ENCODE data around the gene C4orf54.

Gene C4orf54

DNA sequence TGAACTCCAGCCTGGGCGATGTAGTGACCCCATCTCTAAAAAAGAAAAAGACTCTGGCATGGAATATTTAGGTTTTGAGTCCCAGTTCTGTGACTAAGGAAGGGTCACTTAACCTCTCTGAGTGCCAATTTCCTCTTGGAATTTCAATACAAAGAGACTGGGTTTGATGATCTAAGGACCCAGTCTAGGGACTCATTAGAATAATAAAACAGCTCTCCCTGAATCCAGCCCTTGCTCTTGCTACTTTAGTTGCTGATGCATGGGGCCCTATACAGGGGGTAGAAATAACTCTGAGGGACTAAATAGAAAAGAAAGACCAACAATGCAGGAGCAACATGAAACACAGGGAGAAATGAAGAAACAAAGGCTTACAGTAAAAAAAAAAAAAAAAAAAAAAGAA is 12.6 kb downstream of the C4orf54 start:
- no peaks in the 10 kb centered on the region for H3K4me1 ChIP-seq (ENCODE audit: control insufficient read depth, low read length)
- H3K9me3 ChIP-seq (ENCODE audit: control insufficient read depth, insufficient read depth, low read length) = no peaks in the 10 kb centered on the region
- H3K27ac ChIP-seq (ENCODE audit: low read depth, low read length) = no peak overlapping the region
- TF ChIP-seq CTCF (IDR thresholded peaks at IDR 0.05; ENCODE audit: low read depth, low read length, poor library complexity, severe bottlenecking) (no peak), EZH2phosphoT487 (IDR thresholded peaks at IDR 0.05; ENCODE audit: borderline replicate concordance, low read length) (no peak)
- no peak overlapping the region for H3K4me2 ChIP-seq (ENCODE audit: low read length)
- H3K9me2 ChIP-seq (replicated peaks; ENCODE audit: control insufficient read depth, low read length) = no peaks in the 10 kb centered on the region
- no peaks in the 10 kb centered on the region for H3F3A ChIP-seq (ENCODE audit: control insufficient read depth, insufficient read depth)
- H3K27me3 ChIP-seq (ENCODE audit: control insufficient read depth, low read length) = 0 out of 2 replicates have a peak, but pooled peaks cover 2% of the 10 kb centered on the region
- H3K4me3 ChIP-seq (ENCODE audit: low read length) = no peak overlapping the region
- H3K36me3 ChIP-seq (ENCODE audit: control insufficient read depth, low read length) = no peaks in the 10 kb centered on the region
- H3K79me2 ChIP-seq (ENCODE audit: control insufficient read depth, low read length) = no peaks in the 10 kb centered on the region
- no peaks in the 10 kb centered on the region for H4K20me1 ChIP-seq (ENCODE audit: control insufficient read depth, insufficient read depth, low read depth, low read length)

- no peaks in the 10 kb centered on the region for H4K20me1 ChIP-seq (ENCODE audit: control insufficient read depth, insufficient read depth, low read depth, low read length)
- H3K9me3 ChIP-seq (ENCODE audit: control insufficient read depth, insufficient read depth, low read length) = no peaks in the 10 kb centered on the region
- no peaks in the 10 kb centered on the region for H3K36me3 ChIP-seq (ENCODE audit: control insufficient read depth, low read length)
- no peak for TF ChIP-seq EZH2phosphoT487 (IDR thresholded peaks at IDR 0.05; ENCODE audit: borderline replicate concordance, low read length)
- no peak for TF ChIP-seq CTCF (IDR thresholded peaks at IDR 0.05; ENCODE audit: low read depth, low read length, poor library complexity, severe bottlenecking)
- H3K79me2 ChIP-seq (ENCODE audit: control insufficient read depth, low read length) = no peaks in the 10 kb centered on the region
- H3K4me3 ChIP-seq (ENCODE audit: low read length) = no peak overlapping the region
- H3K4me1 ChIP-seq (ENCODE audit: control insufficient read depth, low read length) = no peaks in the 10 kb centered on the region
- no peak overlapping the region for H3K4me2 ChIP-seq (ENCODE audit: low read length)
- H3K27ac ChIP-seq (ENCODE audit: low read depth, low read length) = no peak overlapping the region
- H3F3A ChIP-seq (ENCODE audit: control insufficient read depth, insufficient read depth) = no peaks in the 10 kb centered on the region
- 0 out of 2 replicates have a peak, but pooled peaks cover 2% of the 10 kb centered on the region for H3K27me3 ChIP-seq (ENCODE audit: control insufficient read depth, low read length)
- no peaks in the 10 kb centered on the region for H3K9me2 ChIP-seq (replicated peaks; ENCODE audit: control insufficient read depth, low read length)
Measured at GRCh38 chr4:99644453-99644852, 13.2 kb downstream of the C4orf54 start.

- H3K4me1 ChIP-seq (ENCODE audit: control insufficient read depth, low read length) = no peaks in the 10 kb centered on the region
- H3K9me3 ChIP-seq (ENCODE audit: control insufficient read depth, insufficient read depth, low read length) = no peaks in the 10 kb centered on the region
- H3K4me3 ChIP-seq (ENCODE audit: low read length) = no peak overlapping the region
- 0 out of 2 replicates have a peak, but pooled peaks cover 2% of the 10 kb centered on the region for H3K27me3 ChIP-seq (ENCODE audit: control insufficient read depth, low read length)
- no peak for TF ChIP-seq EZH2phosphoT487 (IDR thresholded peaks at IDR 0.05; ENCODE audit: borderline replicate concordance, low read length)
- TF ChIP-seq CTCF (IDR thresholded peaks at IDR 0.05; ENCODE audit: low read depth, low read length, poor library complexity, severe bottlenecking) = no peak
- H3K4me2 ChIP-seq (ENCODE audit: low read length) = no peak overlapping the region
- H4K20me1 ChIP-seq (ENCODE audit: control insufficient read depth, insufficient read depth, low read depth, low read length) = no peaks in the 10 kb centered on the region
- H3K9me2 ChIP-seq (replicated peaks; ENCODE audit: control insufficient read depth, low read length) = no peaks in the 10 kb centered on the region
- no peaks in the 10 kb centered on the region for H3K79me2 ChIP-seq (ENCODE audit: control insufficient read depth, low read length)
- no peak overlapping the region for H3K27ac ChIP-seq (ENCODE audit: low read depth, low read length)
- H3K36me3 ChIP-seq (ENCODE audit: control insufficient read depth, low read length) = no peaks in the 10 kb centered on the region
- no peaks in the 10 kb centered on the region for H3F3A ChIP-seq (ENCODE audit: control insufficient read depth, insufficient read depth)
Measured at GRCh38 chr4:99642725-99643489, 14.7 kb downstream of the C4orf54 start.

Data from DOHH2 (cell line).